H1 (cell line): Measurements from ENCODE around the gene FAM193B. TPM values are rescaled to one million over a fixed set of nuclear protein-coding genes. Genes with fewer than 3 reads are reported as not detected.

Source experiments
- CTCF ChIA-PET: fragments of 300-600 bp; sonication (Branson Sonifier 250); formaldehyde crosslinking; loops from one replicate; lab custom pipeline; 2021; ENCODE audit not compliant: partially characterized antibody; lab: Charles Lee
- POLR2A ChIA-PET: fragments of 300-600 bp; sonication (Branson Sonifier 250); formaldehyde crosslinking; loops from one replicate; lab custom pipeline; 2021; ENCODE audit warnings: inconsistent platforms; ENCODE audit not compliant: partially characterized antibody; lab: Charles Lee
- DNase-seq, 2 experiments: peaks; one replicate each; pipeline versions ENCODE4 v3.0.0 to v3.0.0-alpha.2; 2010 to 2022; ENCODE audit warnings: low spot score in 2 of 2, low read depth in 1 of 2, mixed read lengths in 1 of 2
- FAIRE-seq: peaks from 2 replicates; lab custom pipeline; 2011; peaks lifted over from hg19 to GRCh38; lab: Jason Lieb, UNC
- H2AFZ ChIP-seq: 2 replicates; pipeline ENCODE4 v1.8.1; 2012; ENCODE audit warnings: low read length, inconsistent platforms
- H2AK5ac ChIP-seq: 2 replicates; pipeline ENCODE4 v1.6.1; 2013; ENCODE audit warnings: low read depth, low read length
- H2BK120ac ChIP-seq: replicated peaks from 2 replicates; pipeline ENCODE3; 2013; ENCODE audit warnings: low read depth, low read length, inconsistent platforms
- H2BK12ac ChIP-seq: 2 replicates; pipeline ENCODE4 v1.6.1; 2013; ENCODE audit warnings: low read depth, low read length
- H2BK15ac ChIP-seq: 2 replicates; pipeline ENCODE4 v1.6.1; 2013; ENCODE audit warnings: low read length
- H2BK20ac ChIP-seq: 2 replicates; pipeline ENCODE4 v1.6.1; 2013; ENCODE audit warnings: low read length
- H2BK5ac ChIP-seq: 2 replicates; pipeline ENCODE4 v1.6.1; 2013; ENCODE audit warnings: low read depth, low read length
- H3K14ac ChIP-seq: 2 replicates; pipeline ENCODE4 v1.6.1; 2013; ENCODE audit warnings: inconsistent platforms; ENCODE audit not compliant: insufficient read length
- H3K18ac ChIP-seq: 2 replicates; pipeline ENCODE4 v1.6.1; 2013; ENCODE audit warnings: low read length; ENCODE audit errors: extremely low read depth
- H3K23ac ChIP-seq: 2 replicates; pipeline ENCODE4 v1.6.1; 2013; ENCODE audit warnings: inconsistent platforms; ENCODE audit not compliant: insufficient read length
- H3K23me2 ChIP-seq: 2 replicates; pipeline ENCODE4 v1.6.1; 2013; ENCODE audit warnings: low read depth, low read length
- H3K27ac ChIP-seq: 2 replicates; pipeline ENCODE4 v1.6.1; 2011; ENCODE audit warnings: low read depth, low read length, inconsistent platforms
- H3K27me3 ChIP-seq, 4 experiments: replicated peaks in 1 of 4; 1 replicate in 1 of 4; 2 replicates in 3 of 4; pipeline versions ENCODE4 v1.6.1 to v1.8.1; 2011 to 2013; ENCODE audit warnings: low read length in 3 of 4, mild to moderate bottlenecking in 3 of 4, inconsistent platforms in 2 of 4, mixed read lengths in 2 of 4, moderate library complexity in 1 of 4; ENCODE audit not compliant: control insufficient read depth in 3 of 4, insufficient read depth in 3 of 4; ENCODE audit errors: extremely low read depth in 1 of 4
- H3K36me3 ChIP-seq, 4 experiments: 2 replicates each; pipeline versions ENCODE4 v1.6.1 to v1.8.1; 2011 to 2013; ENCODE audit warnings: mild to moderate bottlenecking in 4 of 4, low read length in 3 of 4, moderate library complexity in 2 of 4, control low read depth in 1 of 4, inconsistent platforms in 1 of 4; ENCODE audit not compliant: insufficient read depth in 4 of 4, control insufficient read depth in 2 of 4
- H3K4ac ChIP-seq: replicated peaks from 2 replicates; pipeline ENCODE3; 2013; ENCODE audit warnings: low read length, low read depth, mixed read lengths, inconsistent platforms; ENCODE audit not compliant: insufficient read length
- H3K4me1 ChIP-seq, 4 experiments: replicated peaks in 1 of 4; 1 replicate in 1 of 4; 2 replicates in 3 of 4; pipeline versions ENCODE4 v1.6.1 to v1.8.1; 2011 to 2013; ENCODE audit warnings: low read length in 3 of 4, inconsistent platforms in 2 of 4, mixed read lengths in 1 of 4; ENCODE audit not compliant: insufficient read depth in 4 of 4, control insufficient read depth in 3 of 4
- H3K4me2 ChIP-seq, 2 experiments: 2 replicates each; pipeline versions ENCODE4 v1.6.1 to v1.8.1; 2011 to 2013; ENCODE audit warnings: low read depth in 2 of 2, low read length in 2 of 2, control low read depth in 1 of 2, inconsistent platforms in 1 of 2, mild to moderate bottlenecking in 1 of 2; ENCODE audit not compliant: insufficient read depth in 1 of 2
- H3K4me3 ChIP-seq, 4 experiments: fragments of 200-600, 300-600 bp in 1 of 4; sonication (generic), shearing (Covaris generic), sonication (Bioruptor Twin) in 1 of 4; 2 replicates each; pipeline versions ENCODE4 v1.5.1 to v1.8.1; 2011 to 2016; ENCODE audit warnings: low read length in 4 of 4, low read depth in 3 of 4, control low read depth in 2 of 4, inconsistent platforms in 2 of 4, mild to moderate bottlenecking in 2 of 4, mixed read lengths in 1 of 4, moderate library complexity in 1 of 4; ENCODE audit not compliant: insufficient read depth in 2 of 4; ENCODE audit errors: extremely low read depth in 1 of 4
- H3K56ac ChIP-seq: replicated peaks from 2 replicates; pipeline ENCODE3; 2013; ENCODE audit warnings: low read depth, mild to moderate bottlenecking, mixed read lengths, low read length, inconsistent platforms; ENCODE audit not compliant: insufficient read length
- H3K79me1 ChIP-seq: 2 replicates; pipeline ENCODE4 v1.6.1; 2013; ENCODE audit warnings: low read depth, low read length, control low read depth
- H3K79me2 ChIP-seq, 2 experiments: 2 replicates each; pipeline versions ENCODE4 v1.6.1 to v1.8.1; 2012 to 2013; ENCODE audit warnings: low read length in 2 of 2, mild to moderate bottlenecking in 2 of 2, inconsistent platforms in 1 of 2; ENCODE audit not compliant: insufficient read depth in 2 of 2, control insufficient read depth in 1 of 2
- H3K9ac ChIP-seq, 4 experiments: replicated peaks in 1 of 4; 1 replicate in 1 of 4; 2 replicates in 3 of 4; pipeline versions ENCODE4 v1.6.1 to v1.8.1; 2011 to 2013; ENCODE audit warnings: low read depth in 3 of 4, low read length in 3 of 4, control low read depth in 2 of 4, mild to moderate bottlenecking in 2 of 4, moderate library complexity in 2 of 4, inconsistent platforms in 1 of 4; ENCODE audit errors: extremely low read depth in 1 of 4
- H3K9me3 ChIP-seq, 2 experiments: 2 replicates each; pipeline versions ENCODE4 v1.6.1 to v1.8.1; 2012 to 2013; ENCODE audit warnings: mild to moderate bottlenecking in 2 of 2, moderate library complexity in 2 of 2, control low read depth in 1 of 2, inconsistent platforms in 1 of 2, low read depth in 1 of 2, low read length in 1 of 2, mixed read lengths in 1 of 2; ENCODE audit not compliant: insufficient read depth in 2 of 2
- H4K20me1 ChIP-seq, 2 experiments: replicated peaks in 1 of 2; 2 replicates each; pipeline versions ENCODE3 to v1.8.1; 2011 to 2013; ENCODE audit warnings: inconsistent platforms in 2 of 2, low read length in 2 of 2, mild to moderate bottlenecking in 1 of 2; ENCODE audit not compliant: insufficient read depth in 2 of 2, control insufficient read depth in 1 of 2
- H4K5ac ChIP-seq: 2 replicates; pipeline ENCODE4 v1.6.1; 2013; ENCODE audit warnings: low read length, low read depth, mixed read lengths, inconsistent platforms; ENCODE audit not compliant: insufficient read length
- H4K8ac ChIP-seq: 2 replicates; pipeline ENCODE4 v1.8.0; 2013; ENCODE audit warnings: mild to moderate bottlenecking, moderate library complexity, low read length, inconsistent platforms; ENCODE audit not compliant: insufficient read depth; ENCODE audit errors: extremely low read depth
- H4K91ac ChIP-seq: replicated peaks from 2 replicates; pipeline ENCODE3; 2013; ENCODE audit warnings: low read length, mixed read lengths, inconsistent platforms; ENCODE audit not compliant: insufficient read length
- BRCA1 ChIP-seq: IDR thresholded peaks from 2 replicates; pipeline ENCODE4 v1.6.1; 2012; ENCODE audit warnings: low read depth, low read length, improper control_type of control experiment
- CEBPB ChIP-seq: IDR thresholded peaks from 2 replicates; pipeline ENCODE4 v1.6.1; 2012; ENCODE audit warnings: low read depth, low read length
- FOSL1 ChIP-seq: IDR thresholded peaks from 2 replicates; pipeline ENCODE4 v1.6.1; 2011; ENCODE audit warnings: mild to moderate bottlenecking, low read depth, low read length, moderate library complexity; ENCODE audit not compliant: insufficient read depth
- JUN ChIP-seq: IDR thresholded peaks from 2 replicates; pipeline ENCODE4 v1.6.1; 2011; ENCODE audit warnings: low read depth, mild to moderate bottlenecking, improper control_type of control experiment, low read length
- KDM1A ChIP-seq: fragments of 200-600, 300-600 bp; sonication (generic); IDR thresholded peaks from 2 replicates; pipeline ENCODE4 v1.7.1; 2016; ENCODE audit warnings: mild to moderate bottlenecking, low read length, borderline replicate concordance
- PHF8 ChIP-seq: fragments of 200-600 bp; sonication (generic); conservative IDR thresholded peaks from 2 replicates; pipeline ENCODE4 v1.7.1; 2012; ENCODE audit warnings: low read depth, mild to moderate bottlenecking, inconsistent platforms, low read length, moderate library complexity
- SIX5 ChIP-seq: IDR thresholded peaks from 2 replicates; pipeline ENCODE4 v1.6.1; 2011; ENCODE audit warnings: mild to moderate bottlenecking, low read depth, low read length
- WGBS, 2 experiments: shearing (Covaris generic) in 1 of 2; methylation state at CpG; one replicate each; pipeline versions ENCODE4 v1.1.6 to v1.1.7; 2013 to 2015; ENCODE audit warnings: low lambda C conversion rate in 2 of 2, mixed read lengths in 2 of 2, inconsistent platforms in 1 of 2, low coverage in 1 of 2, missing lambda C conversion rate in 1 of 2; ENCODE audit not compliant: insufficient replicate concordance in 2 of 2, insufficient coverage in 1 of 2, insufficient read length in 1 of 2; ENCODE audit errors: extremely low coverage in 1 of 2, missing lambda C conversion rate in 1 of 2; 5-methylcytosine and 5-hydroxymethylcytosine counted together
- polyA plus RNA-seq, 7 experiments: library from polyadenylated mRNA; depleted of rRNA in 3 of 7; stranded (reverse) in 5 of 7; unstranded in 2 of 7; fragments of >200 nt in 5 of 7; fragments of 200-250 nt in 2 of 7; gene quantifications; 1 replicate in 5 of 7; 2 replicates in 1 of 7; 4 replicates in 1 of 7; pipeline versions ENCODE4 v1.2.1 to v1.2.3, GENCODE V29; 2011 to 2013; ENCODE audit warnings: missing spikeins in 2 of 7, mixed read lengths in 2 of 7
- total RNA-seq: library from RNA; stranded (reverse); fragmentation: NEBNext Ultra II Directional; extraction: Animal tissue kit (Norgen Biotek cat#: 25700); gene quantifications from 2 replicates; pipeline ENCODE4 v1.2.1, GENCODE V29; 2021

Gene FAM193B
- total and polyA plus RNA-seq, 2 of the 8 experiments (the other 6 are each of a cell fraction or from before 2014, with no cell fraction given) = 49.9 to 69.8 TPM

- POLR2A ChIA-PET = interaction anchor here (1.6 to 2.3 kb wide), 2 partner anchors 9 to 13 kb away, joined by 3 to 8 read pairs; partner anchors contain the start of gene DDX41
- Histone ChIP-seq H2AK5ac (no peak overlapping the region), H2BK120ac (no peak overlapping the region), H2BK5ac (no peak overlapping the region), H3K14ac (no peak overlapping the region), H3K4me2 (no peak overlapping the region), H3K4me1 (no peaks in the 10 kb centered on the region), H3K36me3 (peaks cover 25 to 77% (median 37%) of the 10 kb centered on the region in 4 experiments; a peak in 6 of 8 replicates), H3K23me2 (no peaks in the 10 kb centered on the region), H2BK12ac (no peak overlapping the region), H3K9ac (no peak overlapping the region), H3K79me1 (peaks cover 12% of the 10 kb centered on the region), H3K4ac (no peak overlapping the region), H3K4me3 (no peak overlapping the region), H2BK20ac (no peak overlapping the region), H3K27ac (no peak overlapping the region), H2AFZ (no peak overlapping the region), H3K9me3 (no peaks in the 10 kb centered on the region), H4K5ac (no peak overlapping the region), H3K79me2 (no peaks in the 10 kb centered on the region; a peak in 1 of 4 replicates), H3K18ac (no peak overlapping the region), H4K91ac (no peak overlapping the region), H3K27me3 (no peaks in the 10 kb centered on the region), H4K20me1 (peaks cover 9 to 17% of the 10 kb centered on the region in 2 experiments), H4K8ac (no peak overlapping the region), H3K56ac (no peak overlapping the region), H2BK15ac (no peak overlapping the region), H3K23ac (no peak overlapping the region)
- FAIRE-seq = no peak
- WGBS, 2 experiments = 90% methylated on average over 12 of the region's 12 CpGs; no CpG with 5 or more reads in 1 of the 2 experiments
- TF ChIP-seq JUN = no peak
- TF ChIP-seq BRCA1 = no peak
- TF ChIP-seq SIX5 = no peak
- no peak for TF ChIP-seq FOSL1
- TF ChIP-seq CEBPB = no peak
- TF ChIP-seq KDM1A = no peak
- no peak for TF ChIP-seq PHF8
- CTCF ChIA-PET = interaction anchor here (1.6 to 1.8 kb wide), 2 partner anchors 9 to 16 kb away, joined by 4 to 7 read pairs; no protein-coding TSS in a partner anchor
- DNase-seq = no peak
Observed at GRCh38 chr5:177529247-177530203, 24.8 kb downstream of the FAM193B start.
